Measurements from ENCODE around the gene CYSLTR1.
"Not testable (repeated sequence)": the region's sequence is repeated elsewhere in the genome, so short reads cannot be mapped to it uniquely, and the experiment has no call there.

The CYSLTR1 gene, protein sequence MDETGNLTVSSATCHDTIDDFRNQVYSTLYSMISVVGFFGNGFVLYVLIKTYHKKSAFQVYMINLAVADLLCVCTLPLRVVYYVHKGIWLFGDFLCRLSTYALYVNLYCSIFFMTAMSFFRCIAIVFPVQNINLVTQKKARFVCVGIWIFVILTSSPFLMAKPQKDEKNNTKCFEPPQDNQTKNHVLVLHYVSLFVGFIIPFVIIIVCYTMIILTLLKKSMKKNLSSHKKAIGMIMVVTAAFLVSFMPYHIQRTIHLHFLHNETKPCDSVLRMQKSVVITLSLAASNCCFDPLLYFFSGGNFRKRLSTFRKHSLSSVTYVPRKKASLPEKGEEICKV

GRCh38 chrX:78327370-78328086 is at the start of gene CYSLTR1:
TSS of gene CYSLTR1 (minus strand) at chrX:78327611. CDS start at chrX:78273746, 53,865 bp downstream.
- peak in 1 of 2 donors; percentile 43 for DNase-seq

GRCh38 chrX:78377186-78377585 is 49.8 kb upstream of the CYSLTR1 start:
- DNase-seq = no peak

DNA sequence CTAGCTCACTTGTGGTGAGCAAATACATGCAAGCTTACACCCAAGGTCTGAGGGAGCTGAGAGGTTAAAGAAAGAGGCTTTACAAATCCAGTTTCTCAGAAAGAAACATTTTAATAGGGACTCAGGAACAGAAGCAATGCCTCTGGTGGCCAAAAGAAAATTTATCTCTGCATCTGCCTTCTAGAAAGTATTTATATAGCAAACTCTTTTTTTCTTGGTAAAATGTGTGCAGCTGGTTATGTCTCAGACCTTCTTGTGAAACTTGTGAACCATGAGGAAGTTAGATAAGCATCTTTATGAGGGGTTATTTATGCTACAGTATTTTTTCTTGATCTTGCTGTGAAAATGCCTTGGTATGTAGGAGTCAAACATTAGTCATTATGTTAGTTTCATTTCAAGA is 48.5 kb upstream of the CYSLTR1 start:
- DNase-seq = peak in 1 of 2 donors; percentile 85

- no peak for DNase-seq
These were observed 39.2 kb upstream of the CYSLTR1 start for GRCh38 chrX:78366576-78366975.

GRCh38 chrX:78357342-78358055 is 30.1 kb upstream of the CYSLTR1 start:
- DNase-seq = no peak

DNA sequence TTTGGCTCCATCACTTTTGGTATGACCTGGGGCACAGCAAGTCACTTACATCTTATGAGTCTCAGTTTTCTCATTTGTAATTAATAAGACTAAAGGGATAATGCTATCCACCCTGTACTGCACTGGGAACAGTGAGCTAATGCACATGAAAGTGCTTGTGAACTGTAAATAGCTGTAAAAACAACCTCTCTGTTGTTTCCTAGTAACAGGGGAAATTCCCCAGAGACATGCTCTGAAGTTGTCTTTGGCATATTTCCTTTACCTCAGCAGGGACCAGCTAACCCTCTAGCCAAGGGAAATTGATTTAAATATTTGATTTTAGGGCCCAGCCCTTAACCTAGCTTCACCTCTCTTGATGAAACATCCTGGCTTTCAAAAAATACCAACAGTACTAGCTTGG is 6.1 kb upstream of the CYSLTR1 start:
- no peak for DNase-seq

DNA sequence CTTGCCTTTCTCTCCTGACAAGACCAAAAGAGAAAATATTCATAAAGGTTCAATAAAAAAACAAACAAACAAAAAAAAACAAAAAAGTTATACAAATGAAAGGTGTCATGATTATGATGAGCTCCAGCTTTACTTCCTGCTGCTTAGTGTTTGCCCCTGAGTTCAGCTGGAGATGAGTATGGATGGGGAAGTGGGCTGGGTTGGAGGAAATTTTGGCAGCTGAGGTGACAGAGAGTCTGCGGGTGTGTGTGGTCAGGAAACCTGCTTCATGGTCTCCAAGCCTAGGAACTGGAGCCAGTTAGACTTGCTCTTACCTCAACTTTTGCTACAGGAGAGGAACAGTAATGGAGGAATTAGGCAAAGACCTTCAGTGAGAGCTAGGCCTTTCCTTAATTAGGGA is 4.3 kb upstream of the CYSLTR1 start:
- DNase-seq = peak in 1 of 2 donors; percentile 29

GRCh38 chrX:78330540-78330939 is 3.1 kb upstream of the CYSLTR1 start:
- no peak for DNase-seq

GRCh38 chrX:78330068-78330467 is 2.7 kb upstream of the CYSLTR1 start:
- no peak for DNase-seq

DNA sequence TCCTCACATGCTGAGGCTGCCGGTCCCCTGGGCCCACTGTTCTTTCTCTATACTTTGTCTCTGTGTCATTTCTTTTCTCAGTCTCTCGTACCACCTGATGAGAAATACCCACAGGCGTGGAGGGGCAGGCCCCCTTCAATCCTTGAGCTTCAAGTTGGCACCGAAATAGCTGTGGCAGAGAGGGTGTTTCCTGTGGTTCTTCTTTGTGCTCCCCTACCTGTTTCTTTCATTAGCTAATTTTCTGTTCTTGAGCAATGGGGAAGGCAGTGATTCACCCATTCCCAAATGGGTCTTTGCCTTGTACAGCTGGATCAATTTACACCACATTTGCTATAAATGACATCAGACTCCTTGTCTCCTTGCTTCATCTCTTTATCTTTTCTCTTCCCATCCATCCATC is 2.1 kb upstream of the CYSLTR1 start:
- no peak for DNase-seq

- DNase-seq = no peak
These were observed 1.0 kb downstream of the CYSLTR1 start for GRCh38 chrX:78326401-78326800.

DNA sequence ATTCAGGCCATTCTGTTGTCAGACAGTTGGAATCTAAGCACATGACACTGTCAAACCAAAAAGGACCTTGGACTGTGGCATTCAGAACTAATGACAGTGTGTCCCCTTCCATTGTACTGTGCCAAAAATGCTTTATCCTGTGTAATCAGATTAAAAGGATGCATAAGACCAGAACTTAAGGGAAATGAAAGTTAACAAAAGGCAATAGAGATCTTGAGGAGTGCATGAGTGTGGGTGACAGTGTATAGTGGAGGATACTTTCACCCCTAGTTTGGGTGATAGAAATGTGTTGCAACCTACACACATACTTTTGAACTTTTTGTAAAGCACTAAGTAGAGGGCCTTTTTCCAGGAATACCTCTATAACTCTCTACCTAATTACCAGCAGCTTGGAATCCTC is 4.5 kb downstream of the CYSLTR1 start:
- no peak for DNase-seq

GRCh38 chrX:78321809-78322208 is 5.6 kb downstream of the CYSLTR1 start:
- DNase-seq = peak; percentile 0 to 77

DNA sequence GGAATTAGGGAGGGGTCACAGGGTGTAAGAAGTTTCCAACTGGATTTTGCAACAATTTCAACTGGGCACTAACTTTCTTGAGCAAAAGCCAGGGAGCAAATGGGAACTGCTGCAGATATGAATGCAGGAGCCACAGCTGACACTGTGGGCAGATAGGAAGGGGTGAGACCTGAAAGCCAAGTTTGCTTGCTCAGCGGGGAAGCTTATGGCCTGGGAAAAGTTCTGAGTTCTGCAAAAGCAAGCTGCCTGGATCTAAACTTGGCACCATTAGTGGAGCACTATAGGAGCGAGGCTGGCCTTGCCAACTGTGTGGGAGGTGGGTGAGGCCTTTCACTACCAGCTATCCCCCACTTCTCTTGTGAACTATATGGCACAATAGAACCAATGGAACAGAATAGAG is 11.1 kb downstream of the CYSLTR1 start:
- no peak for DNase-seq

- DNase-seq = no peak
These were observed 11.7 kb downstream of the CYSLTR1 start for GRCh38 chrX:78315745-78316144.

- peak in 1 of 2 donors; percentile 17 for DNase-seq
These were observed 12.8 kb downstream of the CYSLTR1 start for GRCh38 chrX:78314561-78314960.

DNA sequence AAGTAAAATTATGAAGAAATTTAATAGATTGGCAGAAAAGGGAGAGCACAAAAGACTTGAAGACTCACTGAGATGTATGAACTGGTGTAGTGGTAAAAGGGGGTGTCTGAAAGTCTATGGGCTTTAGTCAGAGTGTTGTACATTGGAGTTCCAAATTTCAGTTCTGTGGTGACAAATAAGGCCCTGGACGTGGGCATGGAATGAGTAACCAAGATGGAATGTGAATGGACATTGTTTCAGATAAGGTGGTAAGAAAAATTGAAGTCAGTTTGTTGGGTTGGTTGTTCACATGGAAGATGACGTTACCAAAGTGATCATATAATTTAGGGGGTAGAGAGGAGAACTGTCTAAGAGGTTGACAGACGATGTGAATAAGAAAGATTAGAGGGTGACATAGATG is 13.9 kb downstream of the CYSLTR1 start:
- no peak for DNase-seq

DNA sequence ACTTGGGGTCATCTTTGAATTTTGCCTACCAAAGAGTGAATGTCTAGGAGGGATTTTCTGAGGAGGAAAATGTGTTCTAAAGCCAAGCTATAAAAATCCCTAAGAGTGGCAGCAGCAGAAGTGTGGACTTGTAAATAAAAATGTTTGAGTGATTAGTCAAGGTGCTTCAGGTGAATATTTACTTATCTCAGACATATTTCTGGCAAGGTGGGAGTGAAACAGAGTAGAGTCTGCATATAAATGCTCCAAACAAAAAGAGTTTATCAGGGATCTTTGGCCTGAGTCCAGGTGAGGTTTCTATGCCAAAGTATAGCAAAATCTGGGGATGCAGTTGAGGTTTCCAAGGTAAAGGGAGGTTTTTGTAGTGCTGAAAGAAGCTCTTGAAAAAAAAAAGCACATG is 19.7 kb downstream of the CYSLTR1 start:
- no peak for DNase-seq

DNA sequence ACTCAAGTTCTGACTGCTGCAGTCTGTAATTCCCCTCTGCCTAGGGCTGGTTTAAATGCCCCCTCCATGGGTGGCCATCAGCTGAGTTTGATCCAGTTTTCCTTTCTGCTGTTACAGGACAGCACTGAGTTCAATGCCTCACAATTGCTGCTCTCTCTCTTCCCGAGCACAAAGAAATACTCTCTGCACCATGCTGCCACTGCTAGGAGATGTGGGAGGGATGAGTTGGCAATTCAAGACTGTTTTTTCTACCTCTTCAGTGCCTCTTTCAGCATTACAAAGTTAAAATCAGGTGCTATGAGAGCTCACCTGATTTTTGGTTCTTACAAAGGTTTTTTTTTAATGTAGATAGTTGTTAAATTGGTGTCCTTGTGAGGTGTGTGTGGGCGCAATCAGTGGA is 24.3 kb downstream of the CYSLTR1 start:
- no peak for DNase-seq

- DNase-seq = not testable (repeated sequence)
These were observed 26.5 kb downstream of the CYSLTR1 start for GRCh38 chrX:78300933-78301332.

GRCh38 chrX:78283511-78283910 is 43.9 kb downstream of the CYSLTR1 start:
- no peak for DNase-seq

- DNase-seq = no peak
These were observed 90.3 kb downstream of the CYSLTR1 start for GRCh38 chrX:78237127-78237526.

DNA sequence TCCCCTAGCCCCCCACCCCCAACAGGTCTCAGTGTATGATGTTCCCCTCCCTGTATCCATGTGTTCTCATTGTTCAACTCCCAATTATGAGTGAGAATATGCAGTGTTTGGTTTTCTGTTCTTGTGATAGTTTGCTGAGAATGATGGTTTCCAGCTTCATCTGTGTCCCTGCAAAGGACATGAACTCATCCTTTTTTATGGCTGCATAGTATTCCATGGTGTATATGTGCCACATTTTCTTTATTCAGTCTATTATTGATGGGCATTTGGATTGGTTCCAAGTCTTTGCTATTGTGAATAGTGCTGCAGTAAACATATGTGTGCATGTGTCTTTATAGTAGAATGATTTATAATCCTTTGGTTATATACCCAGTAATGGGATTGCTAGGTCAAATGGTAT is 101.4 kb downstream of the CYSLTR1 start:
- DNase-seq = not testable (repeated sequence)

Measured in bone marrow (tissue), 2 donors.